T47D (cell line): ENCODE data around the gene C1QL1.
A peak's percentile ranks its signal among the peaks of the same experiment; 100 is the strongest.

Experiments used
- DNase-seq, 2 experiments: peaks; one replicate each; pipeline versions ENCODE4 v3.0.0 to v3.0.0-alpha.2; 2011 to 2012; ENCODE audit warnings: low read depth in 1 of 2, low spot score in 1 of 2
- JUND ChIP-seq: IDR thresholded peaks from 2 replicates; pipeline ENCODE4 v1.6.1; 2012; ENCODE audit warnings: low read depth
- in situ Hi-C: cut with HindIII; loops from 2 replicates; pipeline ENCODE4 v1.10.0; 2016; ENCODE audit warnings: low sequenced_read_pairs, low pct_unique_long_range_greater_than_20kb

The C1QL1 gene

GRCh38 chr17:44968225-44969143 lies at the start of gene C1QL1:
TSS of gene C1QL1 (minus strand) at chr17:44968303. CDS start at chr17:44968048, 255 bp downstream.
- in situ Hi-C loops, result no loop called here
- no peak for TF ChIP-seq JUND
- peak; percentile 97 to 100 for DNase-seq

GRCh38 chr17:45016823-45017222 lies 48.7 kb upstream of the C1QL1 start:
- in situ Hi-C loops, result no loop called here
- TF ChIP-seq JUND, result no peak
- peak in 1 of 2 experiments; percentile 50 for DNase-seq

- in situ Hi-C loops, result no loop called here
- no peak for DNase-seq
- no peak for TF ChIP-seq JUND
Observed at GRCh38 chr17:45016237-45016636, 48.1 kb upstream of the C1QL1 start.

GRCh38 chr17:45013021-45013997 lies 45.2 kb upstream of the C1QL1 start:
- no peak for DNase-seq
- TF ChIP-seq JUND, result no peak
- in situ Hi-C loops, result no loop called here

- no peak for DNase-seq
- in situ Hi-C loops, result no loop called here
- no peak for TF ChIP-seq JUND
Observed at GRCh38 chr17:45011767-45012166, 43.7 kb upstream of the C1QL1 start.

GRCh38 chr17:45009676-45010467 lies 41.8 kb upstream of the C1QL1 start:
- in situ Hi-C loops, result no loop called here
- no peak for DNase-seq
- no peak for TF ChIP-seq JUND

- no peak for DNase-seq
- in situ Hi-C loops, result no loop called here
- TF ChIP-seq JUND, result no peak
Observed at GRCh38 chr17:45008216-45008615, 40.1 kb upstream of the C1QL1 start.

- DNase-seq, result no peak
- in situ Hi-C loops, result no loop called here
- TF ChIP-seq JUND, result no peak
Observed at GRCh38 chr17:45006927-45007461, 38.9 kb upstream of the C1QL1 start.

GRCh38 chr17:45005700-45006099 lies 37.6 kb upstream of the C1QL1 start:
- in situ Hi-C loops, result no loop called here
- no peak for DNase-seq
- no peak for TF ChIP-seq JUND

- DNase-seq, result no peak
- no peak for TF ChIP-seq JUND
- in situ Hi-C loops, result no loop called here
Observed at GRCh38 chr17:45004388-45004787, 36.3 kb upstream of the C1QL1 start.

- no peak for DNase-seq
- in situ Hi-C loops, result no loop called here
- TF ChIP-seq JUND, result no peak
Observed at GRCh38 chr17:45003877-45004276, 35.8 kb upstream of the C1QL1 start.

- in situ Hi-C loops, result no loop called here
- DNase-seq, result no peak
- TF ChIP-seq JUND, result no peak
Observed at GRCh38 chr17:45001310-45001709, 33.2 kb upstream of the C1QL1 start.
